BE2C (cell line): ENCODE data around the gene CDC6.

ENCODE experiments used
- DNase-seq: peaks from one replicate; pipeline ENCODE4 v3.0.0-alpha.2; 2020
- H3K27me3 ChIP-seq: fragments of 250-450 bp; sonication (Bioruptor Pico); 2 replicates; pipeline ENCODE4 v1.5.1; 2020; ENCODE audit warnings: mild to moderate bottlenecking
- H3K36me3 ChIP-seq: fragments of 250-450 bp; sonication (Bioruptor Pico); 2 replicates; pipeline ENCODE4 v1.5.1; 2020; ENCODE audit warnings: mild to moderate bottlenecking
- H3K4me1 ChIP-seq: fragments of 250-450 bp; sonication (Bioruptor Pico); 2 replicates; pipeline ENCODE4 v1.5.1; 2020
- H3K4me3 ChIP-seq: 2 replicates; pipeline ENCODE4 v1.5.1; 2011; ENCODE audit warnings: low read depth, low read length
- H3K9me3 ChIP-seq: fragments of 250-450 bp; sonication (Bioruptor Pico); 2 replicates; pipeline ENCODE4 v1.5.1; 2020
- TF ChIP-seq, protein P1 (sequence below): IDR thresholded peaks from 2 replicates; pipeline ENCODE4 v1.5.1; 2012; ENCODE audit warnings: mild to moderate bottlenecking, low read depth, low read length

The CDC6 gene

DNA sequence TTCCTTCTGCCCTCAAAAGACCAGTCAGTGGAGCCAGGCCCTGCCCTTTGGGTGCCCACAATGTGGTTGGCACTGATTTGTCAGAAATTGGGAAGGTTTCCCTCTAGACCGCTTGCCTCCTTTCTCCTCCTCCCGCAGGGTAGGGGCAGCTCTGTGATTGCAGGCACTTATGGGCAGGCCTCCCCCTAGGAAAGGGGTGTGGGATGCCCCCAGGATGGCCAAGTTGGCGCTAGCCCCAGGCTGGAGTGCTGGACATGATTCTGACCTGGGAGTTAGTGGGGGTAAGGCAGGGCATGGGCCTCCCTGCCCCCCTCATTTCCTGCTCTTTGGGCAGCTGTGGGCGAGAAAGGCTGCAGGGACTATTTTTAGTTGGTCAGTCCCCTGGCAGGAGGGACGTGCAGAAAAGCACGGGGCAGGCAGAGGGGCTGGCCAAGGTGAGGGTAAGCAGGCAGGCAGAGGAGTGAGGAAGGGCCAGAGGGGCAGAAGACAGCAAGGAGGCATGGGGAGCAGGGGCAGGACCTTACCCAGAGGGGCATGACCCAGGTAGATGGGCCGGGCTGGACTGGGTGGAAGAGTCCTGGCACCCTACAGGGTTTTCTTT lies 24.6 kb downstream of the CDC6 start:
- DNase-seq, result no peak
- Histone ChIP-seq H3K27me3 (no peaks in the 10 kb centered on the region), H3K36me3 (no peaks in the 10 kb centered on the region), H3K9me3 (no peaks in the 10 kb centered on the region), H3K4me3 (no peak overlapping the region; the same call in 1 of the 2 replicates), H3K4me1 (peaks cover 67% of the 10 kb centered on the region)
- TF ChIP-seq, protein P1, sequence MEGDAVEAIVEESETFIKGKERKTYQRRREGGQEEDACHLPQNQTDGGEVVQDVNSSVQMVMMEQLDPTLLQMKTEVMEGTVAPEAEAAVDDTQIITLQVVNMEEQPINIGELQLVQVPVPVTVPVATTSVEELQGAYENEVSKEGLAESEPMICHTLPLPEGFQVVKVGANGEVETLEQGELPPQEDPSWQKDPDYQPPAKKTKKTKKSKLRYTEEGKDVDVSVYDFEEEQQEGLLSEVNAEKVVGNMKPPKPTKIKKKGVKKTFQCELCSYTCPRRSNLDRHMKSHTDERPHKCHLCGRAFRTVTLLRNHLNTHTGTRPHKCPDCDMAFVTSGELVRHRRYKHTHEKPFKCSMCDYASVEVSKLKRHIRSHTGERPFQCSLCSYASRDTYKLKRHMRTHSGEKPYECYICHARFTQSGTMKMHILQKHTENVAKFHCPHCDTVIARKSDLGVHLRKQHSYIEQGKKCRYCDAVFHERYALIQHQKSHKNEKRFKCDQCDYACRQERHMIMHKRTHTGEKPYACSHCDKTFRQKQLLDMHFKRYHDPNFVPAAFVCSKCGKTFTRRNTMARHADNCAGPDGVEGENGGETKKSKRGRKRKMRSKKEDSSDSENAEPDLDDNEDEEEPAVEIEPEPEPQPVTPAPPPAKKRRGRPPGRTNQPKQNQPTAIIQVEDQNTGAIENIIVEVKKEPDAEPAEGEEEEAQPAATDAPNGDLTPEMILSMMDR, result no peak

DNA sequence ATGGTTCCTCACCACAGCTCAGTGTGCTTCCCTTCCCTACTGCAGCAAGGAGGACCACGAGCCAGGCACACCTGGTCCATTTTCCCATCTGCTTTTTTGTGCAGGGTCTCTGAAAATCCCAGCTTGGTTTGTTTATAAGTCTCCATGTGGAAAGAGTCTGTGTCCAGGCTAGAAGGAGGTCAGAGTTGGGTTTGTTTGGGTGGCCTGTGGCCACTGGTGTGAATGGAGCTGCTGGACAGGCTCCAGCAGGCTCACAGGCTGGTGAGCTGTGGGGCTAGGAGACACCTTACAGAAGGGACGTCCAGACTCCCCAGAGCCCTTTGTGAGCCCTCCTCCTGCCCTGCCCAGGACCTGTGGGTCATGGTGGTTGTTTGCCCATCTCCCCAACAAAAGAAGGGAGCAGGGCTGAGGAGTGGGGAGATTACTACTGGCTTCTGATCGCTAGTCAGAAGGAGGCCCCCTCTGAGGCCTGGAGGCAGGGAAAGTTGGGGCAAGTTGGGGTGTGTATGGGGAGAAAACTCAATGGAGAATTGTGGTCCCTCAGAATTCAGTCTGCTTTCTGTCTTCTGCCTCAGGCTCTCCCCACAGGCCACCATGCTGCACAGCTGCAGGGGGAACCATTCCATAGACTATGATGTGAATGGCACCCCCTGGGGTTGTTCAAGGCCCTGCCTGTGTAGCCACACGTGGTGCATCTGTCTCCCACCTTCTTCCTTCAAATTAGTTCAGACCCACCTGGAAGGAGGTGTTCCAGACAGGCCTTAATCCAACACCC lies 25.4 kb downstream of the CDC6 start:
- Histone ChIP-seq H3K4me1 (peaks cover 62% of the 10 kb centered on the region), H3K27me3 (no peaks in the 10 kb centered on the region), H3K4me3 (no peak overlapping the region), H3K36me3 (no peaks in the 10 kb centered on the region), H3K9me3 (no peaks in the 10 kb centered on the region)
- TF ChIP-seq, protein P1, result no peak
- no peak for DNase-seq

- no peak overlapping the region for H3K4me3 ChIP-seq
- no peaks in the 10 kb centered on the region for H3K9me3 ChIP-seq
- peaks cover 3% of the 10 kb centered on the region; the same call in 1 of the 2 replicates for H3K36me3 ChIP-seq
- H3K27me3 ChIP-seq, result no peaks in the 10 kb centered on the region
- TF ChIP-seq, protein P1, result no peak
- H3K4me1 ChIP-seq, result peaks cover 55% of the 10 kb centered on the region
- DNase-seq, result no peak
These were observed 26.2 kb downstream of the CDC6 start for GRCh38 chr17:40313668-40314583.

DNA sequence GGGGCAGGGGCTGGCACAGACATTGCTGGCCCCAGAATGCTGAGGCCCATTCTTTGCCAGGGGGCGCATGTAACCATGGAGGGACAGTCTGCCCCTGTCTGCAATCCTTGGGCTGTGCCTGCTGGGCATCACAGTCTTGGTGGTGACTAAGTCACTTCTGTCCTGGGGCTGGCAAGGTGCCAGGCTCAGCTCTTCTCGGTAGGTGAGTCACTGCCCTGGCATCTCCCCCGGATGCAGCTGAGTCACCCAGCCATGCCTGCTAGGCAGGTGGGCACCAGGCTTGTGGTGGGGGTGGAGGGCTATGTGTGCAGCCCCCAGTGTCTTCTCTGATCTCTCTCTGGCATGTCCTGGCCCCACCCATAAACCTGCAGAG lies 26.9 kb downstream of the CDC6 start:
- Histone ChIP-seq H3K4me3 (no peak overlapping the region), H3K36me3 (peaks cover 3% of the 10 kb centered on the region; the same call in 1 of the 2 replicates), H3K4me1 (peaks cover 55% of the 10 kb centered on the region), H3K27me3 (no peaks in the 10 kb centered on the region), H3K9me3 (no peaks in the 10 kb centered on the region)
- DNase-seq, result peak; percentile 92
- TF ChIP-seq, protein P1, result no peak

- H3K36me3 ChIP-seq, result peaks cover 3% of the 10 kb centered on the region; the same call in 1 of the 2 replicates
- no peaks in the 10 kb centered on the region for H3K9me3 ChIP-seq
- peaks cover 58% of the 10 kb centered on the region for H3K4me1 ChIP-seq
- no peak overlapping the region for H3K4me3 ChIP-seq
- TF ChIP-seq, protein P1, result no peak
- H3K27me3 ChIP-seq, result no peaks in the 10 kb centered on the region
- no peak for DNase-seq
These were observed 27.5 kb downstream of the CDC6 start for GRCh38 chr17:40315206-40315605.
